IPS-18c (cell line): ENCODE data around the gene SCAF8.

Experiments
- H3K4me3 ChIP-seq: 2 replicates; pipeline ENCODE4 v1.7.0; 2013; ENCODE audit warnings: low read depth, mild to moderate bottlenecking, low read length, moderate library complexity; ENCODE audit not compliant: insufficient read depth
- H3K9me3 ChIP-seq: one replicate; pipeline ENCODE4 v1.6.1; 2013; ENCODE audit warnings: mild to moderate bottlenecking, low read length, moderate library complexity; ENCODE audit not compliant: control insufficient read depth, insufficient read depth

Gene SCAF8

GRCh38 chr6:154849475-154849874, 116.3 kb downstream of the SCAF8 start:
- no peaks in the 10 kb centered on the region for H3K9me3 ChIP-seq
- no peak overlapping the region for H3K4me3 ChIP-seq

- Histone ChIP-seq H3K4me3 (no peak overlapping the region), H3K9me3 (no peaks in the 10 kb centered on the region)
These were observed 119.5 kb downstream of the SCAF8 start for GRCh38 chr6:154852687-154853086.

GRCh38 chr6:154857529-154857928, 124.3 kb downstream of the SCAF8 start:
- Histone ChIP-seq H3K9me3 (no peaks in the 10 kb centered on the region), H3K4me3 (no peak overlapping the region)

- Histone ChIP-seq H3K9me3 (no peaks in the 10 kb centered on the region), H3K4me3 (no peak overlapping the region)
These were observed 128.6 kb downstream of the SCAF8 start for GRCh38 chr6:154861825-154862224.

GRCh38 chr6:154862536-154862935, 129.3 kb downstream of the SCAF8 start:
- Histone ChIP-seq H3K4me3 (no peak overlapping the region), H3K9me3 (no peaks in the 10 kb centered on the region)

GRCh38 chr6:154864066-154864430, 130.8 kb downstream of the SCAF8 start:
- no peaks in the 10 kb centered on the region for H3K9me3 ChIP-seq
- H3K4me3 ChIP-seq: no peak overlapping the region

- Histone ChIP-seq H3K4me3 (no peak overlapping the region), H3K9me3 (no peaks in the 10 kb centered on the region)
These were observed 132.1 kb downstream of the SCAF8 start for GRCh38 chr6:154865291-154865690.

GRCh38 chr6:154868143-154868594, 135.0 kb downstream of the SCAF8 start:
- Histone ChIP-seq H3K9me3 (no peaks in the 10 kb centered on the region), H3K4me3 (no peak overlapping the region)

GRCh38 chr6:154872542-154873114, 139.4 kb downstream of the SCAF8 start:
- no peaks in the 10 kb centered on the region for H3K9me3 ChIP-seq
- no peak overlapping the region for H3K4me3 ChIP-seq

- H3K9me3 ChIP-seq: no peaks in the 10 kb centered on the region
- no peak overlapping the region for H3K4me3 ChIP-seq
These were observed 140.3 kb downstream of the SCAF8 start for GRCh38 chr6:154873546-154873945.

GRCh38 chr6:154874773-154875592, 141.8 kb downstream of the SCAF8 start:
- Histone ChIP-seq H3K4me3 (no peak overlapping the region), H3K9me3 (no peaks in the 10 kb centered on the region)

- Histone ChIP-seq H3K9me3 (no peaks in the 10 kb centered on the region), H3K4me3 (no peak overlapping the region)
These were observed 143.5 kb downstream of the SCAF8 start for GRCh38 chr6:154876486-154877280.

- Histone ChIP-seq H3K9me3 (no peaks in the 10 kb centered on the region), H3K4me3 (no peak overlapping the region)
These were observed 145.8 kb downstream of the SCAF8 start for GRCh38 chr6:154878871-154879491.

GRCh38 chr6:154882107-154882506, 148.9 kb downstream of the SCAF8 start:
- Histone ChIP-seq H3K9me3 (no peaks in the 10 kb centered on the region), H3K4me3 (no peak overlapping the region)
